OCI-LY7 (cell line): ENCODE data around the gene CCDC124.

Experiments
- CTCF ChIP-seq: fragments of 200-600 bp; sonication (generic); conservative IDR thresholded peaks from 2 replicates; pipeline ENCODE4 v1.5.1; 2014; ENCODE audit warnings: mild to moderate bottlenecking, antibody characterized with exemption, low read length, moderate library complexity, mixed read lengths
- EZH2phosphoT487 ChIP-seq: fragments of 200-600 bp; sonication (generic); IDR thresholded peaks from 2 replicates; pipeline ENCODE4 v1.6.1; 2018; ENCODE audit warnings: low read depth, borderline replicate concordance, mild to moderate bottlenecking, mixed run types, antibody characterized with exemption, low read length, moderate library complexity, mixed read lengths

DNA sequence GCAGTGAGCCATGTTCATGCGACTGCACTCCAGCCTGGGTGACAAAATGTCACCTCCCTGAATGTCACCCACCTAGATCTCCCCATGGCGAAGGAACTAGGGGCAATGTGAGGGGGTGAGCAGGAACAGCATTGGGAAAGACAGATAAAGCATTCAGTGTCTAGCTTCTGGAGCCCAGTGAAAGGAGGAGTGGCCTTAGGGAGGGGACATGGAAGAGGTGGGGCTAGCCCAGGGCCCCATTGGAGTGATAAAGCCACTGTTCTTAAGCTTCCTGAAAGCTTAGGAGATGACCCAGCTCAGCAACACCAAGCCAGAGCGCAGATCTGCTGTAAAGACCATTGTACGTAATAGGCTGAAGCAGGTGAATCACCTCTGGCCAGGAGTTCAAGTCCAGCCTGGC, 21.1 kb downstream of the CCDC124 start:
- no peak for TF ChIP-seq CTCF
- TF ChIP-seq EZH2phosphoT487: no peak
